ENCODE data around the gene DEPDC4.

Gene DEPDC4

DNA sequence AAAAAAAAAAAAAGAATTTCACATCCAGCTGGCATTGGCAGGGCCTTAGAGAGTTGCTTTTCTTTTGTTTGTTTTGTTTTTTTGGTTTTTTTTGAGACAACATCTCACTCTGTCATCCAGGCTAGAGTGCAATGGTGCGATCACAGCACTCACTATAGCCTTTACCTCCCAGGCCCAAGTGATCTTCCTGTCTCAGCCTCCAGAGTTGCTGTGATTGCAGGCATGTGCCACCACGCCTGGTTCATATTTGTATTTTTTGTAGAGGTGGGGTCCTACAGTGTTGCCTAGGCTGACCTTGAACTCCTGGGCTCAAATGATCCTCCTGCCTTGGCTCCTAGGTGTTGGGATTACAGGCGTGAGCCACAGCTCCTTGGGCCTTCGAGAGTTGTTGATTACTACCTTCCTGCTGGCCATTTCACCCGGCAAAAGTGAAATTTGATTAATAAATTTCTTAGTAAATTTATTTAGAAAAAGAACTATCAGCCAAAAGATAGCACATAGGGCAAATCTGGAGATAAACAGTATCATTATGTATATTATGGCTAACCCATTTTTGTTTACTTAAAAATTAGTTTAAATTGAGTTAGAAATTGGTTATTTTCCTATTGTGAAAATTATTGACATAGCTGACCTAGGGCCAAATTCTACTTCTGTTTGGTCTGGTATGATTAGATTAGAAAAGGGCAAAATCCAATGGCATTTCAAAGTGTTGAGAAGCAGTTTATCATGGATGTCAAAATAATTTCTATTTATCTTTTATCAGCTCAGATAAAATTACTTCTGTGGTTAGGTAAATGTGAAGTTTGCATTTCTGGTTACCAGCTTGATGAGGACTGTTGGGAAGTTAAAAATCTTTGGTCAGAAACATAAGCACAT is 53.6 kb downstream of the DEPDC4 start:
- no peak for DNase-seq

DNA sequence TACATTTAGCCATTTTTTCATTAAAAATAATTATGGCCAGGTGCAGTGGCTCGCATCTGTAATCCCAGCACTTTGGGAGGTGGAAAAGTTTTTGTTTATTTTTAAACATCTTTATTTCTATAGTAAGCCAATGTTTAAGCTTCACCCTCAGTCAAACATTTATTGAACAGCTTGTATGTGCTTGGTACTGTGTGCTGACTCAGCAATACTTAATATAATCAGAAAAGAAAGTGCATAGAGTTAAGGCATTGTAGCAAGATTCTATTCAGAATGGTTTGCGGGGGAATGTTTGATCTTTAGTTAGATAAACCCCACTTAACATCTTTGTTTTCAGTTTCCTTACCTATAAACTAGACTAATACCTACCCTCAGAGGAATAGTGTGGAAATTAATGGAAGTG is 55.2 kb downstream of the DEPDC4 start:
- no peak for DNase-seq

DNA sequence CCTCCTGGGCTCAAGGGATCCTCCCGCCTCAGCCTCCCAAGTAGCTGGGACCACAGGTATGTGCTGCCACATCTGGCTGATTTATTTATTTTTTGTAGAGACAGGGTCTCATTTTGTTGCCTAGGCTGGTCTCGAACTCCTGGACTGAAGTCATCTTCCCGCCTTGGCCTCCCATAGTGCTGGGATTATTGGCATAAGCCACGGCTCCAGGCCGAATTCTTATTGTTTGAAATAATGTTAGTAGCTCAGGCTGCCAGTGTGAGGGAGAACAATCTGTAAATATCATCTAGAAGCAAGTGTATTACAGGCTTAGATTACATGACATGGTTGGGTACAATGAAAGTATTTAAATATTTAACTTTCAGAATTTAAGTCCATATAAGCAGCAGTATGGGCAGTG is 58.0 kb downstream of the DEPDC4 start:
- no peak for DNase-seq

DNA sequence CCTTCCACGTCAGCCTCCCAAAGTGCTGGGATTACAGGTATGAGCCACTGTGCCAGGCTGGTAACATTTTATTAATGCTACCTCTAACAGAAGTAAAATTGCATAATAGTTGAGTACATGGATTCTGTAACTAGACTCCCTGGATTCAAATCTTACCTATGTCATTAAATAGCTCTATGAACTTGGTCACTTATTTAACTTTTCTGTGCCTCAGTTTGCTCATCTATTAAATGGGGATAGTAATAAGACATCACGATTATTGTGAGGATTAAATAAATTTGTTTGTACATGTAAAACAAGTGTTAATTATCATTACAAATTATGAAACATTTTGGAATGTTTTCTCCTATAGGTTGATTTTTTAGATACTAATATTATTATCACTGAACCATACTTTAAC is 59.6 kb downstream of the DEPDC4 start:
- DNase-seq, result no peak

DNA sequence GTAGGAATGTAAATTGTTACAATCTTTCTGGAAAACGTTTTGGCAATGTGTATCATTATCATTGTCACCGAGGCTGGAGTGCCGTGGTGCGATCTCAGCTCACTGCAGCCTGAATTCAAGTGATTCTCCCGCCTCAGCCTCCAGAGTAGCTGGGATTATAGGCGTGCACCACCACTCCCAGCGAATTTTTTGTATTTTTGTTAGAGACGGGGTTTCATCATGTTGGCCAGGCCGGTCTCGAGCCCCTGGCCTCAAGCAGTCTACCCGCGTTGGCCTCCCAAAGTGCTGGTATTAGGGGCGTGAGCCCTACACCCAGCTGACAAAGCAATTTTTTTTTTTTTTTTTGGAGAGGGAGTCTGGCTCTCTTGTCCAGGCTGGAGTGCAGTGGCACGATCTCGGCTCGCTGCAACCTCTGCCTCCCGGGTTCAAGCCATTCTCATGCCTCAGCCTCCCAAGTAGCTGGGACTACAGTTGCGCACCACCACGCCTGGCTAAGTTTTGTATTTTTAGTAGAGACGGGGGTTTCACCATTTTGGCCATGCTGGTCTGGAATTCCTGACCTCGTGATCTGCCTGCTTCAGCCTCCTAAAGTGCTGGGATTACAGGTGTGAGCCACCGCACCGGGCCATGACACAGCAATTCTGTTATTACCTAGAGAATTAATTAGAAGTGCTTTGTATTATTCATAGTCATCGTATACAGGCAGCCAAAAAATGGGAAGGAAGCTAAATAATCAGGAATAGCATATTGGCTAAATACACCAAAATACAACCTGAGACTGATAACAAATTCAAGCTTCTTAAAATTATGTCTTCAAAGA is 65.1 kb downstream of the DEPDC4 start:
- DNase-seq, result no peak

DNA sequence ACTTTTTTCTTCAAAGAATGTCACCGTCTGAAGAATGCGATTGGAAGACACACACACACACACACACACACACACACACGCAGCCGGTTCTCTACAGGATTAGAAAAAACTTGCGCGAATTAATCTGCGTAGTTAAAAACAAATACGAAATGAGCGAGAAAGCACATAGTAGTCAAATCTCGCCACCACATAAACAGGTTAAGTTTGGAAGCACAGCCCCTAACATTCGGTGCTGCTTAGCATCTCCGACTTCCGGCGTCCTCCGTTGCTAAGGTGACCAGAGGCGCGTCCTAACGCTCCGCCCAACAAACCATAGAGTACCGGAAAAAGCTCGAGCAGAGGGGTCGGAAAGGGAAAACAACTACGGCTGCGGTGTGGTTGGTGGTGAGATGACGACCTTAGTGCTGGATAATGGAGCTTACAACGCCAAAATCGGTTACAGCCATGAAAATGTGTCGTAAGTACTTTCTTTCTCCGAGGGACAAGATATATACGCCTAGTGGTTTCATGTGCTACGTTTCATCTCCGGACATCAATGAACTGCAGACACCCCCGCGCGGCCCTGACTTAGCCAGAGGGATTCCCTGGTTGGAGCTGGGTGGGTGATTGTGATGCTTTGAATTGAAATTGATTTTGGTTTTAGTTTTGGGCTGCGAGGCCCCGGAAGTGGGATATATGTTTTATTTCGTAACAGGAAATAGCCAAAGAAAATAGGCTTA is 66.3 kb downstream of the DEPDC4 start, which contains the start of gene ACTR6:
TSS of gene ACTR6 (plus strand) at position 353 of the 719 bp plus-strand sequence. CDS start at position 390, 37 bp downstream.
- DNase-seq, result peak; percentile 98

DNA sequence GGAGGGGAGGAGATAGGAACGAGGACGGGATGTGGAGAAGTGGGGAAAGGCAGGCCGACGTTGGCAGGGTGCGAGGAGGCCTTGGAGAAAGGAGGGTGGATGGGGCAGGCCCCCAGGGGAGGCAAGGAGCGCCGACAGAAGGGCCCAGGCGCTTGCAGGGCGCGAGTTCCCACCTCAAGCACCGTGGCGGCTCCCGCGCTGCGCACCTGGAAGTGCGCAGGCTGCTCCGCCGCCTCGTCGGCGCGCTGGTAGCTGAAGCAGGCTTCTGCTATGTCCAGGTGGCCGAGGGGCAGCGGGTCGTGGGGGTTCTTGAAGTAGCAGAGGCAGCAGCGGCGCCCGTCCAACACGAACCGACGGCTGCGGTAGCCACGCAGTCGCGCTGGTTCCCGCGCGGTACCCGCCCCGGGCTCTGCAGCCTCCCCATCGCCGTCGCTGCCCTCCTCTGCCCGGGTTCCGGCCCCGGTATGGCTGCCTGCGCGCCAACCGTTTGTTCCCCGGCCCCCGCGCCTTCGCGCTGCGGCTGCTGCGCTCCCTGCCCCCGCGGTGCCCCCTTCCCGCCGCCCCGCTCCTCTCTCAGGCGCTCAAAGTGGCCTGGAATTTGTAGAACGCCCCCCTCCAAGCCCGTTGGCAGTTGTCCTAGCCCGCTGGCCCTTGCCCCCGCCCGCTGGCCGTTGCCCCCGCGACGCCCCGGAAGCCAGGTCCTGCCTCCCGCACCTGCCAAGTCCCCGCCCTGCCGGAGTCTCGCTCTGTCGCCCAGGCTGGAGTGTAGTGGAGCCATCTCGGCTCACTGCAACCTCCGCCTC is 67.3 kb downstream of the DEPDC4 start:
- peak; percentile 70 for DNase-seq

DNA sequence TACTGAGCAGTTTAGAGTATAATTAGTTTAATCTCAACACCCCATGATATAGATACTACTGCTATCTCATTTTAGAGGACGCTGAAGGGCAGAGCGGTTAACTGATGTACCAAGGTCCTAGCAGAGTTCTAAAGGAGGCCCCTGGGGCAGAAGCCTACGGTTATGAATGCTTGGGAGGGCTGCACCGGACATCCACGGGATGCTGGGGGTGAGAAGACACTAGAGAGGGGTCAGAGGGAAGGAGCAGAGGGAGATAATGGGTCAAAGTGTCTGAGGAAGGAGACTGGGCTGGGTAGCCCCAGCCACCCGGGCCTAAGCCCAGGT is 67.9 kb downstream of the DEPDC4 start:
- no peak for DNase-seq

DNA sequence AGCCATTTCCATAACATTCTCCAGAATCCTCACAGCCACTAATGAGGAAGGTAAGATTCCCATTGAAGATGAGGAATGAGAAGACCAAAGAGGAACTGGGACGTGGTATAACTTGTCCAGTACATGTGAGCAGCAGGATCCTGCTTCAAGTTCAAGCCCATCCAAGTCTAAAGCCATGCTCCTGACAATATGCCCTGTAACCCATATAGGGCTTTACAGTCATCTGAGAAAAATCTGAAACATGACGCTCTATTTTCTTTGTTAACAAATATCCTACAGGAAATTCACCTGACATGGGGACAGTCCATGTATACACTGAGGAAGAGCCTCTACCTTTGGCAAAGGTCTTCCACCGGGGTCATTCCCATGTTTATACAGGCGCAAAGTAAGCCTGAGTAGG is 69.4 kb downstream of the DEPDC4 start:
- DNase-seq, result no peak

DNA sequence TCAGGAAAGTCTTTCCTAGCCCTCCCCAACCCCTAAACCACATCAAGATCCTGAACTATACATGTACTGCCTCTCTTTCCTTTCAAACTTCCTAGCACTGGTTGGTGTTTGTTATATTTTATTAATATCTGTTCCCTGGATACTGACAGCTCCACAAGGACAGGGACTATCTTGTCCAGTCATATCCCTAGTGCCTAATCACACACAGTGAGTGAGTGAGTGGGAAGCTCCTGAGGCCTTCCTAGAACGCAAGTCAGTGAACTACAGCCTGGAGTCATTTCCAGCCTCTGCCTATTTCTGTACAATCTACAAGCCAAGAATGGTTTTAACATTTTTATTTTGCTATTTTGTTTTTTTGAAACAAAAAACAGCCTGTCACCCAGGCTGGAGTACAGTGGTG is 73.8 kb downstream of the DEPDC4 start:
- DNase-seq, result no peak

Data from activated CD4-positive, alpha-beta T cell treated with anti-CD3 and anti-CD28 coated beads, Interleukin-2, amount 50 U/mL, for 1 hour (primary cell).